Effector CD8-positive, alpha-beta T cell (primary cell): ENCODE results near the gene PRKCB.
"Not testable (repeated sequence)": the region's sequence is repeated elsewhere in the genome, so short reads cannot be mapped to it uniquely, and the experiment has no call there.

Source experiments
- DNase-seq: peaks from one replicate; lab custom pipeline; 2025; lab: John Stamatoyannopoulos, UW

PRKCB gene

DNA sequence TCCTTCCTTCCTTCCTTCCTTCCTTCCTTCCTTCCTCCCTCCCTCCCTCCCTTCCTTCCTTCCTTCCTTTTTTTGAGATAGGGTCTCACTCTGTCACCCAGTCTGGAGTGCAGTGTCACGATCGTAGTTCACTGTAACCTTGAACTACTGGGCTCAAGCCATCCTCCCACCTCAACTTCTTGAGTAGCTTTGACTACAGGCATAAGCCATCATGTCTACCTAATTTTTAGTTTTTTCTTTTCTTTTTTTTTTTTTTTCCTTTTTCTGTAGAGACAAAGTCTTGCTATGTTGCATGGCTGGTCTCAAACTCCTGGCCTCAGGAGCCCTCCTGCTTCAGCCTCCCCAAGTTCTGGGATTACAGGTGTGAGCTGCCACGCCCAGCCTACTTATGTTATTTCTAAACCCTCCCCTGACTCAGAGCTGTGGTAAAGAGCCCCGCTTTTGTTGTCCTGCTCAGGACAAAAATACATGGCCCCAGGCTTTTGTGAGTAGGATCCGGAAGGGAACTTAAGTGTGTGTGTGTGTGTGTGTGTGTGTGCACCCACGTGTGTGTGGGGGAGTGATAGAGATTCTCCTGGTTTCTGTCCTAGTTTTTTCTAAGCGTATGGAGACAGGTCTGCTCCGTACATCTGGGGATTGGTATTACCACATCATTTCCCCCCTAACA is 67.1 kb downstream of the PRKCB start:
- no peak for DNase-seq

GRCh38 chr16:23905027-23905426 is 69.2 kb downstream of the PRKCB start:
- no peak for DNase-seq

DNA sequence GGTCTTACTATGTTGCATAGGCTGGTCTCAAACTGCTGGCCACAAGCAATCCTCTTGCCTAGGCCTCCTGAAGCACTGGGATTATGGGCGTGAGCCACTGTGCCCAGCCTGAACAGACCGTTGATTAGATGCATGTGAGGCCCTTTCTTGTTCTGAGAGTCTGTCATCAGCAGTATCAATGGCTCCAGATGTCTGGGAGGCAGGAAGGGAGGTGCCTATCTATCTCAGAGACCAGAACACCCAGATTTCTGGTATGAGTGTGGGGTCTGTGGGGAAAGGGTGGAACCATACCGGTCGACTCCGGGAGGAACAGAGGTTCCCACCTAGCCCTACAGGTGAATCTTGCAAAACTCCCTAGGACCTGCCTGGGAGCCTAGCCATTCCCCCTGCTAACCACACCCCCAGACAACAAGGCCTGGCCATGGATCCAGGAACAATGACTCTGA is 71.7 kb downstream of the PRKCB start:
- no peak for DNase-seq

DNA sequence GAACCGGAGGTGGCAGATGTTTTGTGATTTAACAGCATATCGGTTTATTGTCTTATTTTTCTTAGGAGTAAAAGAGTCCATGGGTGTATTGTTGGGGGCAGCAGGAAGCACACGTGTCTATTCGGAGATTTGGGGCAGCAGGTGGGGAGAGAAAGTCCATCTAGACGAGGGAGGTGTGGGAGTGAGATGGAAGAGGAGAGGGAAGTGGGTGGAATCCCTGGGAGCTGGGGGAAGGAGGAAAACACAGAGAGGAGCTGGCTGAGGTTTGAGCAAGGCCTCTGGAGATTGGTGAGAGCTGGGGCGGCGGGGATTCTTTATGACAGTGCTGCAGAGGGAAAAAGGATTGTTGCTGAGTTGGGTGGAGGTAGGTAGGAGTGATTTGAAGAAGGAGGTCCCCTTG is 72.1 kb downstream of the PRKCB start:
- no peak for DNase-seq

- DNase-seq: no peak
Observed at GRCh38 chr16:23908790-23909189, 73.0 kb downstream of the PRKCB start.

DNA sequence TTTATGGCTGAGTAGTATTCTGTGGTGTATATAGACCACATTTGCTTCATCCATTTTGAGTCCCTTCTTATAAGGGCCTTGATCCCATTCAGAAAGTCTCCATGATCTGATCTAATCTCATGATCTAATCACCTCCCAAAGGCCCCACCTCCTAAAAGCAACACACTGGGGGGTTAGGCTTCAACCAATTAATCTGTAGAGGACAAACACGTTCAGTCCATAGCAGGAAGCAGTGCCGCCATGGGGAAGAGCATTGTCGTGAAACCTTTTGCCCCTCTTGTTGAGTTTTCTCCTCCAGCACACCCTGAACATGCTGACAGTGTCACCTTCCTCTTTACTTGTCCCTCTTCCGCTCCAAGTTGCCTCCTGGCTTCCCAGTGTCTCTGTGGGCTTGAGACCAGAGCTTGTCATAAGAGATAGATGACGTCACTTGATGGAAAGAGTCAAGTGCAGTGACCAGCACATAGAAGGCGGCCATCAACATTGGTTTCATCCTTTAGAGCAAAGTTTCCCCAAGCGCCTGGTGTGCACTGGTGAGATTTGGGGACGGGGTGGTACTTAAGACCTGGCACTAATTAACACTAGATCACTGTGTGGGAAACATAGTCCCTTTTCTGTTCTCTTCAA is 74.1 kb downstream of the PRKCB start:
- DNase-seq: no peak

DNA sequence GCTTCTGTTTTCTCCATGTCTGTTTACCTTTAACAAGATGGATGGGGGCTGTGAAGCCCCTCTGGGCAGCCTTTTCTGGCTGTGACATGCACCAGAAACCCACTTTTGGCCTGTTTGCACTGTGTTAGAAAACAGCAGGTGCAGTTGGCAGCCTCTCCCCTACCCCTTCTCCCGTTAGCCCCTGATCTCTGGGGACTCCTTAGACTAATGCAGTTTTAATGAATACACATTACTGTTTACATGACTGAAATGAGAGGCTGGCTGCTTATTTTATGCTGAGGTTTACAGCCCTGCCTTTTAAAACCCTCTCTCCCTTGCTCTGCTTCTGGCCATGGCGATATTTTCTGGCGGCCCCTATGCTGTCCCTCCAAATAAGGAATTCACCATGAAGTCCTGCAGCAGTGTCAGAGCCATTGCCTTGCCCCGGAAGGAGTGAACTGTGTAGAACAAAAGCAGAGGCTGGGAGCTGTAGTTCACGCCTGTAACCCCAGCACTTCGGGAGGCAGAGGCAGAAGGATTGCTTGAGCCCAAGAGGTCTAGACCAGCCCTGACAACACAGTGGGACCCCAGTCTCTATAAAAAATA is 79.3 kb downstream of the PRKCB start:
- no peak for DNase-seq

GRCh38 chr16:23916552-23916951 is 80.8 kb downstream of the PRKCB start:
- not testable (repeated sequence) for DNase-seq

DNA sequence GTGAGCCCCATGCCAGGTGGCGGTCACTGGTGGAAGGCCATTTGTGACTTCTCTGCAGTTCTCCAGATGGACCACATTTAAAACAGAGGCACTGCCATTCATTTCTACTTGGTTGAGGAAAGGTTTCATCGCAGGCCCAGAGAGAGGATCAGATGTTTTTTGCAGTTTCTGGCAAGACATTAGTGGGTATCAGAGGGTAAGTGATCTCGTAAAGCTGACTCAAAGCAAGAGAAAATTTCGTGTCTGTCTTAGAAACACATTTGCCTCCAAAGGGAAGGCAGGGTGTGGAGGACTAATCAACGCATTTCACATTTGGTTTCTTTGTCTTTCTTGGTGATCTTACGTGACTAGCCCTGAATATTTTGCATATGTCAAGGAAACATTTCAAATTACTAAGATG is 81.8 kb downstream of the PRKCB start:
- no peak for DNase-seq

DNA sequence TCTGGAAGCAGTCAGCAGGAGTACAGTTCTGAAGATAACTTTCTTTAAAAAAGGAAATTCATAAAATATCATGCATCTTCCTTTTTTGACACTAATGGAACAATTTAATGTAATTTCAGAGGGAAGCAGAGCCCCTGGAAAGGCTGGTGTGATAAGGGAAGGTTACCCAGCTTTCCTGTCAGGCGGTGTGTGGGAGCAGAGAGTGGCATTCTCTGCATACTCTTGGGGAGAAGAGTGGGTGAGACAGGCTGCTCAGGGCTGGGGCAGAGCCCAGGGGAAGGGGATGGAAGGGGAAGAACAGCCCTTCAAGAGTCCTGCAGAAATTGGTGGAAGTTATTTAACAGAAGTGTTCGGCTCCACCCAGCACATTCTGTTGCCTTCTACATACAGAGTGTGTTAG is 84.7 kb downstream of the PRKCB start:
- no peak for DNase-seq

GRCh38 chr16:23920899-23921298 is 85.1 kb downstream of the PRKCB start:
- DNase-seq: no peak

GRCh38 chr16:23922406-23922805 is 86.6 kb downstream of the PRKCB start:
- no peak for DNase-seq

GRCh38 chr16:23924128-23924527 is 88.3 kb downstream of the PRKCB start:
- DNase-seq: no peak

GRCh38 chr16:23927796-23928195 is 92.0 kb downstream of the PRKCB start:
- DNase-seq: no peak

DNA sequence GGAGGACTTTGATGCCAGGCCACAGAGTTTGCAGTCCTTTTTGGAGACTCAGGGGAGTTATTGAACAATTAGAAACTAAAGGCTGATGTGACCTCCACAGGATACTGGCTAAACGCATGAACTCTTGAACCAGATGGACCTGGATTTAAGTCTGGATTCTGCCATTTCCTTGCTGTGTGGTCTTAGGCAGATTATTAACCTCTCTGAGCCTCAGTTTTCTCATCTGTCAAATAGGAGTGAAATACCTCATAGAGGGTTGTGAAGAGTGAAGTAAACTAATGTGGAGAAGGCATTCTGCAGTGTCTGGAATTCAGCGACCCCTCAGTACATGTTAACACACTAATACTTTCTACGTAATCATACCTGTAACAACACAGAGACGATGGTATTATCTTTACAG is 93.5 kb downstream of the PRKCB start:
- no peak for DNase-seq

GRCh38 chr16:23929856-23930255 is 94.1 kb downstream of the PRKCB start:
- DNase-seq: no peak

- no peak for DNase-seq
Observed at GRCh38 chr16:23930791-23931190, 95.0 kb downstream of the PRKCB start.

- DNase-seq: no peak
Observed at GRCh38 chr16:23931199-23931598, 95.4 kb downstream of the PRKCB start.

GRCh38 chr16:23933650-23934049 is 97.9 kb downstream of the PRKCB start:
- not testable (repeated sequence) for DNase-seq

- DNase-seq: no peak
Observed at GRCh38 chr16:23934610-23935236, 98.9 kb downstream of the PRKCB start.

- DNase-seq: no peak
Observed at GRCh38 chr16:23940111-23940510, 104.3 kb downstream of the PRKCB start.

GRCh38 chr16:23941025-23941424 is 105.2 kb downstream of the PRKCB start:
- DNase-seq: no peak

DNA sequence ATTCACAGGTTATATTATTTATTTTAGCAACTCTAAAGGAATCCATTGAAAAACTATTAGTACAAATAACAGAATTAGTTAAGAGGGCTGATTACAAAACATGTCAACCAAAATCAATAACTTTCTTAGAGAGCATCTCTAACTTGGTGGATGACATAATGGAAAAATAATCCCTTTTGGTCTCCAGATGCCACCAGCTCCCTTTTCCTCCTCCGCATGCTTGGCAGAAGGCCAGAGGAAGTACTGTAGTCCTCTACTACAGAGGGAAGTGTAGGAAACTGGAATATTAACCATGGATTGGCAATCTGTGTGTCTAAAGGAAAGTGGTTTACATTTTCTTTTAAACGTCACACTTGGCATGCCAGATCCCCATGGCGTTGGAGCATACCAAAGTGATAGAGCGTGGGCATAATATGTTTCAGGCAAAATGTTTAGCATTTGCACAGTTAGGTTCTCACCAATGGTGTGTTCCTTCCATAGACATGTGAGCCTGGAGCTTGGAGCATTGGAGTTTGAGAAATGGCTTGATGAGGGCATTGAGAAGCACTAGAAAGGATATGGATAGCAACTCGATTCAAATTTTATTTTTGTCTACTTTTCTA is 106.3 kb downstream of the PRKCB start:
- no peak for DNase-seq
